ENCODE data around the gene SLC17A5. TPM values are rescaled to one million over a fixed set of nuclear protein-coding genes. Genes with fewer than 3 reads are reported as not detected.
"Not testable (repeated sequence)": the region's sequence is repeated elsewhere in the genome, so short reads cannot be mapped to it uniquely, and the experiment has no call there.

The SLC17A5 gene
- 21.4 and 28.0 TPM in 2 replicates for total RNA-seq

- DNase-seq (ENCODE audit: low read depth in 2 of 2): peak; percentile 93 to 96
Measured at GRCh38 chr6:73653571-73654424, at the start of gene SLC17A5. TSS of gene SLC17A5 (minus strand) at chr6:73653992. CDS start at chr6:73653886, 106 bp downstream.

DNA sequence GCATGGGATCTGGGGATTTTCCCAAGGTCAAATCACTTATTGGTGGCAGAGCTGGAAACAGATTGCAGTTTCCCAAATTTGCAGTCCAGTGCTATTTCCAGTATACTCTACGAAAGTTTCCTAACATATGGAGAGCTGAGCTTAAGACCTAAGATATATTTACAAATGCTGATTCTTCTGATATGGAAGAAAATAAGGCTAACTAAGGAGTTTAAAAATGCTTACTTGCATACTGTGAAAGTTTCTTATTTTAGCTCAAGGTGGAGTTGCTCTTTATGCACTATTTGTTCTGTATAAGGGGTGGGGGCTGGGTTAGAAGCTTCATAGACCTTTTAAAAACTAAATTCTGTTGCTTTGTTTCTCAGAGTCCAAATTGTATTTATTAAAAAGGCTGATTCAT lies 49.7 kb upstream of the SLC17A5 start:
- no peak for DNase-seq (ENCODE audit: low read depth in 2 of 2)

DNA sequence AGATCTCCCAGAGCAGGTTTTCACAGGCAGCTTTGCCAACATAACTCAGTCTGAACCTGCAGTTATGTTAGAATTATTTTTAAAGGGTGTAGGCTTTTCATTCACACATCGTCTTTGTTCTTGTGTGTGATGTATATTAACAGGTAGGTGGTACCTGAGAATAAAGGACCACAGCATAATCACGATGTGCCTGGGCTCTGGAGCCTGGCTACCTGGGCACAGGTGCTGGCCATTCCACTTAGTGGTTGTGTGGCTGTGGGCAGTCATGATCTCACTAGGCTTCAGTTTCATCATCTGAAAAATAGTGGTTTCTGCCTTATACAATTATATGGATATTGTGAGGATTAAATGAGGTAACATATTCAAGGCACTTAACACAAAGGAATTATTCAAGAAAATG lies 48.7 kb upstream of the SLC17A5 start:
- no peak for DNase-seq (ENCODE audit: low read depth in 2 of 2)

GRCh38 chr6:73699676-73700459 lies 46.1 kb upstream of the SLC17A5 start:
- DNase-seq (ENCODE audit: low read depth in 2 of 2): peak in 1 of 2 donors; percentile 90

DNA sequence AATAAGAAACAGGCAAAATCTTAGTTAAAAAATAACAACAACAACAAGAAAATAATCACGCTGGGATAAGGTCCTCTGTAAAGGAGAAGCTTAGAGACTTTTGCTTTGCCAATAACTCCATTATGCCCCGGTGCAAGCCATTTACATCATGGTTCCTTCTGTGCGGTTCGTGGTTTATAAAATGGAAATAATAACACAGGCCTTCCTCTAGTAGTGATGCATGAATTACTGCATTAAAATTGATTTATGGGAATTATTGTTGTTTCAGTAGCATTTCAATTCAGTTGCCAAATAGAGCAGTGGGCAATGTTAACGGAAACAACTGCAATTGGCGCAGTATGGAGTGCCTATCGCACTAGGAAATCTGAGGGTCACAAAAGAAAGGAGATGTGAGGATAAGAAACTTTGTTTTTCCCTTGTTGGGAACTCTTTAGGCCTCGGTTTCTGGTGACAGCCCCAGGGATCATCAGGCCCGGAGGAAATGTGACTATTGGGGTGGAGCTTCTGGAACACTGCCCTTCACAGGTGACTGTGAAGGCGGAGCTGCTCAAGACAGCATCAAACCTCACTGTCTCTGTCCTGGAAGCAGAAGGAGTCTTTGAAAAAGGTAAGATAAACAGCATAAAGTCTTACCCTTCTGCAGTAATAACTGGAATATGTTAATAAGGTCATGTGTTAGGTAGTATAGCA lies 43.3 kb upstream of the SLC17A5 start:
- peak; percentile 42 to 62 for DNase-seq (ENCODE audit: low read depth in 2 of 2)

DNA sequence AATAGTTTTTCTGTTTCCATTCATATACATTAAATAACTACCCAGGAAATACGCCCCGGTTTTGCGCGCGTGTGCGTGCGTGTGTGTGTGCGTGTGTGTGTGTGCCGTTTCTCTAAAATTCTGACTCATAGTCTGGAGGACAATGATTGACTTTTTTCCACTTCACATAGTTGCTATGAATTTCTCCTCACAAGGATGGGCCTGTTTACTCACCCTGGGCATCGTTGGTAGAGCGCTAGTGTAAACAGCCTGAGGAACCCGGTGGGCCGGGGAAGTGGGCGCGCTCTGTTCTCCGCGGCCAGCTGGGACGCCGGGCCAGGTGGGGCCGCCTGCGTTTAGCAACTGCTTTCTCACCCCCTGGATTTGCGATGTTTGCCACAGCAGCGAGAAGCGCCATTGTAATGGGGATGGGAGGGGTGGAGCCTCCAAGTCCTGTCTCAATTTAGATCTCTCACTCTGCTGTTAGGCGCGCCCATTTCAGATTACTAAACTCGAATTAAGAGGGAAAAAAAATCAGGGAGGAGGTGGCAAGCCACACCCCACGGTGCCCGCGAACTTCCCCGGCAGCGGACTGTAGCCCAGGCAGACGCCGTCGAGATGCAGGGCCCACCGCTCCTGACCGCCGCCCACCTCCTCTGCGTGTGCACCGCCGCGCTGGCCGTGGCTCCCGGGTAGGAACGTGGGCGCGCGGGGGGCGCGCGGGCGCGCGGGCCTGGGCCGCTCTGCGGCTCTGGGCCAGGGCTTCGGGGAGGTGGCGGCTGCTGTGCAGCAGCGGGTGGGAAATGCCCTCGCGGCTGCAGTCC lies 42.0 kb upstream of the SLC17A5 start, which contains the start of gene CD109:
TSS of gene CD109 (plus strand) at position 585 of the 803 bp plus-strand sequence. CDS start at position 598, 13 bp downstream.
- peak; percentile 75 to 93 for DNase-seq (ENCODE audit: low read depth in 2 of 2)

GRCh38 chr6:73694711-73695411 lies 41.1 kb upstream of the SLC17A5 start:
- peak; percentile 26 to 74 for DNase-seq (ENCODE audit: low read depth in 2 of 2)

GRCh38 chr6:73691512-73691911 lies 37.7 kb upstream of the SLC17A5 start:
- DNase-seq (ENCODE audit: low read depth in 2 of 2): no peak

DNA sequence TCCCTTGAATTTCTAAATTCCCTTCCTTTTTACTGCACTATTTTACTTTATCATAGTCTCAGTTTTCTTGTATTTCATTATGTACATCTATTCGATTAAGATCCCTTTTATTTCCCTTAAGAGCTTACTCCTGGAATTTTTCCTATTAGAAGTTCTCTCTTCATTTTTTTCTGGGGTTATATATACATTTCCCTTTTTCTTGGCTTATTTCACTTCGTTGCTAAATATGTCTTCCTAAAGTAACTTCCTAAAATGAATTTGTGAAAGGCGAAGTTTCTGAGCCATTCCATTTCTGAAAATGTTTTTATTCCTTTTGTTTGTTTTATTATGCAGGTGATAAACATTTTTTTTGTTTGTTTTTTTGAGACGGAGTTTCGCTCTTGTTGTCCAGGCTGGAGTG lies 36.3 kb upstream of the SLC17A5 start:
- no peak for DNase-seq (ENCODE audit: low read depth in 2 of 2)

DNA sequence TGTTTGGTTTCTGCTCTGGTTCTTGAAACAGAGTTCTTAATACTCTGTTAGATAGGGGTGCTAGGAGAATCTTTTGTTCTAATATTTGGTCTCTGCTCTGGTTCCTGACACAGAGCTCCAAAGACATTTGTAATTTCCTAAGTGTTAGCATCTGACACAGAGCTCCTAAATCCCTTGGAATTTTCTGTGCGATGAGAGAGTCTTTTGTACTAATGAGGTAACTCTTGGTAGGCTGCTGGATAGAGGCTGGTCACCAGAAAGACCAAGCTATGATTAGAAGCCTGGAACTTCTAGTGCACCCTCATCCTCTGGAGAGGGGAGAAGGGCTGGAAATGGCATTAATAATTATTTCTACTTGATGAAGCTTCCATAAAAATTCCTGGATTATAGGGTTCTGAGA lies 34.6 kb upstream of the SLC17A5 start:
- no peak for DNase-seq (ENCODE audit: low read depth in 2 of 2)

- DNase-seq (ENCODE audit: low read depth in 2 of 2): not testable (repeated sequence)
Measured at GRCh38 chr6:73683574-73683973, 29.8 kb upstream of the SLC17A5 start.

DNA sequence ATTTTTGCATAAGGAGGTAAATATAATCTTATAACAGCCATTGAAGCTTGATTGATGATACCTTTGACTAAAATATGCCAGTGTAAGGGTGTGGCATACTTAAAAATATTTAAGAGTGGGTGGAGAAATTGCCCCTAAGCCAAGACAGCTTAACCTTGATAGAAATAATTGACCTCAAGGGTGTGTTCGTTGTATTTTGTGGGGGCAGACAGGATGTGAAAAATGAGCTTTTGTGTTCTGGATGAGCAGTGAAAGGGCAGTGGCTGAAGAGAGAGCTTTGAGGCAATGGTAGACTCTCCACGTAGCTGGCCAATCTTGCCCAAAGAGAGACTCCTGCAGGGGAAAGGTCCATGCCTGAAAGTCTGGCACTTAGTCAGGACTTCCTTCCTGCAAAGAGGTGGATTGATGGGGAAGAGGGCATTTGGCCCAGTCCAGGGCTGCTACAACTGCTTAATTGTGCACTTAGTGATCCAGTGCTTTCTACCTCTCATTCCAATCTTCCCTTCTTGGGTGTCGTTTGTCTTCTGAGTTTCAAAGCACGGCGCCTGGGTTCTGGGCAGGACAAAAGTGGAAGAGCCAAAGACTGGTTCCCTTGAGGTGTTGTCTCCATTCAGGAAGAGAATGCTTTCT lies 26.6 kb upstream of the SLC17A5 start:
- peak in 1 of 2 donors; percentile 3 for DNase-seq (ENCODE audit: low read depth in 2 of 2)

DNA sequence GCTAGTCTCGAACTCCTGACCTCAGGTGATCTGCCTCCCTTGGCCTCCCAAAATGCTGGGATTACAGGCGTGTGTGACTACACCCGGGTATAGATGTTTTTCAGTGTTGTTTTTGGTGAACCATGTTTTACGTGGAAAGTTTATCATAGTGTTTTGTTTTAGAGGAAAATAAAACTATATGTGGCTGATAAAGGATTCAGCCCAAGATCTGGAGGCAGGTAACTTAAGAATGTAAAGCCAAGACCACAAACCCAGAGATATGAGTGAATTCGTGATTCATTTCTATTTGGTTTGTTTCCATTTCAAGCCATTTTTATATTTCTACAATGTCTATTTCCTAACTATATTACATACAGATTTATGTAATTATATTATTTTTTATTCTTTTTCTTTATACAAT lies 26.1 kb upstream of the SLC17A5 start:
- DNase-seq (ENCODE audit: low read depth in 2 of 2): not testable (repeated sequence)

DNA sequence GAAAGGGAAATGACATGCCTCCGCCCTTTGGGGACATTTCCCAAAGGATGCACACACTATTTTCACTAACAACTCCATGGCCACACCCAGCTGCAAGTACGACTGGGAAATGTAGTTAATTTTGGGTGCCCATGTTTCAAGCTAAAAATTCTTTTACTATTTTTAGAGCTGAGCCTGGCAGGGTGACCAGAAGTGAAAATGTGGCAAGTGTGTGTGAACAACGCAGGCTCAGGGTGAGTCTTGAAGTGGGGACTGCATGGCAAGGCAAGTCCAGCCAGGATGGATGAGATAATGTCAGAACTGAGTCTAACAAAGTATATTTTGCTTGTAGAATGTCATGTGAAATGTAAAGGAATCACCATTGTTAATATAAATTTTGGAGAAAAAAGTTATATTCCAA lies 25.2 kb upstream of the SLC17A5 start:
- DNase-seq (ENCODE audit: low read depth in 2 of 2): no peak

DNA sequence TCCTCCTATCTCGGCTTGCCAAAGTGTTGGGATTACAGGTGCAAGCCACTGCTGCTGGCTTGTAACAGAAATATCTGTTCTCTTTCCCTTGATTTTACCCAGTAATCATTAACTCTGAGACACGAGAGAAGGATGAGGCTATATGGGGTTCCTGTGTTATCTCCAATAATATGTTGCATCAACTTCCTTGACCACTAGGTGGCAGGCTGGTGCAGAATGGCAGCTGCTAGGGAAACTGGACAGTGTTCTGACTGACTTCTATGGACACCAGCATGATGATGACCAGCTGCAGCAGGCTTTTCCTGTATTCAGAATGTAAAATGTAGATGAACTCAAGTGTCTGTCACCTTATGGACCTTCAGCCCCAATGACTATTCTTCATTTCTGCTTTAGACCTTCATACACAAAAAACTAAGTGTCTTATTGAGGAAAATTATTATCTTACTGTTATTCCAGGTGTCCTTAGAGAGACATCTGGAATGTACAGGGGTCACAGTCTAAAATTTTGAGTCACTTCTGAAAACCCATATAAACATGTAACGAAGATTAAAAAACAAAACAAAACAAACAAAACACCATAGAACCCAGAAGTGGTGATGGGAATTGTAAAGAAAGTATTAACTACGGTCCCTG lies 21.8 kb upstream of the SLC17A5 start:
- peak; percentile 80 to 84 for DNase-seq (ENCODE audit: low read depth in 2 of 2)

- no peak for DNase-seq (ENCODE audit: low read depth in 2 of 2)
Measured at GRCh38 chr6:73671911-73672685, 18.3 kb upstream of the SLC17A5 start.

- no peak for DNase-seq (ENCODE audit: low read depth in 2 of 2)
Measured at GRCh38 chr6:73669005-73669404, 15.2 kb upstream of the SLC17A5 start.

- no peak for DNase-seq (ENCODE audit: low read depth in 2 of 2)
Measured at GRCh38 chr6:73667798-73668197, 14.0 kb upstream of the SLC17A5 start.

GRCh38 chr6:73666393-73666792 lies 12.6 kb upstream of the SLC17A5 start:
- peak; percentile 64 to 90 for DNase-seq (ENCODE audit: low read depth in 2 of 2)
